IMR-90 (cell line): ENCODE data around the gene PSMD14. TPM values are rescaled to one million over a fixed set of nuclear protein-coding genes. Genes with fewer than 3 reads are reported as not detected.

ENCODE experiments used
- ATAC-seq: fragments of 200-7000 bp; cut with Tn5 transposase; 2 replicates; pipeline ENCODE4 v1.9.1; 2020; ENCODE audit warnings: low read depth, mild to moderate bottlenecking, moderate library complexity
- BruUV-seq: library from RNA; stranded (reverse); fragments of 400-500 nt; replicated peaks from 2 replicates; lab custom pipeline; 2021; lab: Mats Ljungman, UMichigan
- CTCF ChIA-PET: fragments of 300-600 bp; formaldehyde crosslinking; extraction: SDS; loops from one replicate; lab custom pipeline; 2021; ENCODE audit warnings: antibody characterized with exemption; lab: Yijun Ruan, JAX
- POLR2A ChIA-PET: fragments of 300-600 bp; sonication (Branson Sonifier 250); formaldehyde crosslinking; loops from one replicate; lab custom pipeline; 2022; ENCODE audit warnings: antibody characterized with exemption; ENCODE audit not compliant: unreplicated experiment; lab: Charles Lee
- DNase-seq: peaks from one replicate; pipeline ENCODE4 v3.0.0; 2013
- H2AFZ ChIP-seq: replicated peaks from 2 replicates; pipeline ENCODE3; 2013; ENCODE audit warnings: low read length, mild to moderate bottlenecking; ENCODE audit not compliant: poor library complexity
- H2AK5ac ChIP-seq: 2 replicates; pipeline ENCODE4 v1.6.1; 2013; ENCODE audit warnings: low read depth, low read length, inconsistent platforms
- H2AK9ac ChIP-seq: replicated peaks from 2 replicates; pipeline ENCODE3; 2013; ENCODE audit warnings: mild to moderate bottlenecking, low read depth, low read length, moderate library complexity; ENCODE audit not compliant: poor library complexity
- H2BK120ac ChIP-seq: 2 replicates; pipeline ENCODE4 v1.6.1; 2013; ENCODE audit warnings: low read depth, low read length, inconsistent platforms
- H2BK15ac ChIP-seq: 3 replicates; pipeline ENCODE4 v1.6.1; 2013; ENCODE audit warnings: low read depth, low read length, inconsistent platforms
- H2BK20ac ChIP-seq: 2 replicates; pipeline ENCODE4 v1.6.1; 2013; ENCODE audit warnings: low read depth, mild to moderate bottlenecking, inconsistent platforms, low read length, moderate library complexity
- H2BK5ac ChIP-seq: 2 replicates; pipeline ENCODE4 v1.6.1; 2013; ENCODE audit warnings: mild to moderate bottlenecking, low read depth, low read length, inconsistent platforms; ENCODE audit not compliant: poor library complexity, severe bottlenecking
- H3K14ac ChIP-seq: replicated peaks from 2 replicates; pipeline ENCODE4 v1.6.1; 2013; ENCODE audit warnings: low read depth, low read length, inconsistent platforms
- H3K18ac ChIP-seq: 2 replicates; pipeline ENCODE4 v1.6.1; 2013; ENCODE audit warnings: low read depth, low read length, control low read depth
- H3K23ac ChIP-seq: 2 replicates; pipeline ENCODE4 v1.6.1; 2013; ENCODE audit warnings: low read depth, low read length, inconsistent platforms
- H3K27ac ChIP-seq: 2 replicates; pipeline ENCODE4 v1.5.1; 2013; ENCODE audit warnings: mild to moderate bottlenecking, control low read depth, low read length; ENCODE audit not compliant: insufficient read depth
- H3K27me3 ChIP-seq: 2 replicates; pipeline ENCODE4 v1.6.1; 2013; ENCODE audit warnings: low read length; ENCODE audit not compliant: control insufficient read depth, insufficient read depth
- H3K36me3 ChIP-seq: 2 replicates; pipeline ENCODE4 v1.6.1; 2013; ENCODE audit warnings: low read length, mixed read lengths; ENCODE audit not compliant: control insufficient read depth, insufficient read depth
- H3K4ac ChIP-seq: 2 replicates; pipeline ENCODE4 v1.6.1; 2013; ENCODE audit warnings: low read depth, low read length, inconsistent platforms
- H3K4me1 ChIP-seq: 2 replicates; pipeline ENCODE4 v1.6.1; 2013; ENCODE audit warnings: low read length, mixed read lengths; ENCODE audit not compliant: control insufficient read depth, insufficient read depth
- H3K4me2 ChIP-seq: 2 replicates; pipeline ENCODE4 v1.6.1; 2013; ENCODE audit warnings: low read depth, mild to moderate bottlenecking, control low read depth, low read length, moderate library complexity
- H3K4me3 ChIP-seq: 2 replicates; pipeline ENCODE4 v1.5.1; 2013; ENCODE audit warnings: low read depth, mild to moderate bottlenecking, control low read depth, low read length, moderate library complexity; ENCODE audit not compliant: insufficient read depth
- H3K56ac ChIP-seq: 2 replicates; pipeline ENCODE4 v1.6.1; 2013; ENCODE audit warnings: low read length, inconsistent platforms; ENCODE audit not compliant: insufficient read depth; ENCODE audit errors: extremely low read depth
- H3K79me1 ChIP-seq, 2 experiments: 2 replicates each; pipeline ENCODE4 v1.6.1; 2013; ENCODE audit warnings: low read length in 2 of 2, inconsistent platforms in 1 of 2, low read depth in 1 of 2
- H3K9ac ChIP-seq: 2 replicates; pipeline ENCODE4 v1.6.1; 2013; ENCODE audit warnings: low read depth, low read length, control low read depth
- H3K9me1 ChIP-seq: 2 replicates; pipeline ENCODE4 v1.6.1; 2013; ENCODE audit warnings: low read length, inconsistent platforms; ENCODE audit not compliant: insufficient read depth
- H3K9me3 ChIP-seq: 2 replicates; pipeline ENCODE4 v1.6.1; 2013; ENCODE audit warnings: low read length; ENCODE audit not compliant: control insufficient read depth, insufficient read depth
- H4K20me1 ChIP-seq: 2 replicates; pipeline ENCODE4 v1.6.1; 2013; ENCODE audit warnings: low read length, inconsistent platforms; ENCODE audit not compliant: insufficient read depth
- H4K5ac ChIP-seq: 2 replicates; pipeline ENCODE4 v1.6.1; 2013; ENCODE audit warnings: mild to moderate bottlenecking, low read depth, low read length, control low read depth
- H4K8ac ChIP-seq, 2 experiments: 2 replicates each; pipeline ENCODE4 v1.6.1; 2013; ENCODE audit warnings: low read depth in 2 of 2, low read length in 2 of 2, control low read depth in 1 of 2, inconsistent platforms in 1 of 2
- H4K91ac ChIP-seq: 2 replicates; pipeline ENCODE4 v1.6.1; 2013; ENCODE audit warnings: low read depth, low read length, inconsistent platforms; ENCODE audit not compliant: insufficient read depth
- BHLHE40 ChIP-seq: fragments of 150-350 bp; IDR thresholded peaks from 2 replicates; pipeline ENCODE4 v1.6.1; 2016; ENCODE audit warnings: mild to moderate bottlenecking, low read depth, low read length
- CEBPB ChIP-seq: IDR thresholded peaks from 2 replicates; pipeline ENCODE4 v1.6.1; 2012; ENCODE audit warnings: low read depth, low read length, improper control_type of control experiment
- CHD1 ChIP-seq: IDR thresholded peaks from 2 replicates; pipeline ENCODE4 v1.6.1; 2012; ENCODE audit warnings: low read depth, low read length, improper control_type of control experiment
- CTCF ChIP-seq: conservative IDR thresholded peaks from 2 replicates; pipeline ENCODE4 v1.5.1; 2012; ENCODE audit warnings: mild to moderate bottlenecking, low read depth, low read length, improper control_type of control experiment
- FOS ChIP-seq: fragments of 150-350 bp; IDR thresholded peaks from 2 replicates; pipeline ENCODE4 v1.6.1; 2016; ENCODE audit warnings: low read depth, low read length
- MAFK ChIP-seq: IDR thresholded peaks from 2 replicates; pipeline ENCODE4 v1.6.1; 2012; ENCODE audit warnings: low read depth, low read length, improper control_type of control experiment
- MAZ ChIP-seq: IDR thresholded peaks from 2 replicates; pipeline ENCODE4 v1.6.1; 2012; ENCODE audit warnings: low read depth, mild to moderate bottlenecking, low read length, improper control_type of control experiment, moderate library complexity, borderline replicate concordance
- MXI1 ChIP-seq: IDR thresholded peaks from 2 replicates; pipeline ENCODE4 v1.6.1; 2012; ENCODE audit warnings: low read depth, mild to moderate bottlenecking, low read length, moderate library complexity, borderline replicate concordance
- NFE2L2 ChIP-seq: fragments of 150-350 bp; IDR thresholded peaks from 2 replicates; pipeline ENCODE4 v1.6.1; 2016; ENCODE audit warnings: low read depth, mild to moderate bottlenecking, low read length
- POLR2A ChIP-seq: IDR thresholded peaks from 2 replicates; pipeline ENCODE4 v1.6.1; 2012; ENCODE audit warnings: mild to moderate bottlenecking, low read depth, low read length
- RAD21 ChIP-seq: IDR thresholded peaks from 2 replicates; pipeline ENCODE4 v1.6.1; 2012; ENCODE audit warnings: low read length, improper control_type of control experiment
- RCOR1 ChIP-seq: IDR thresholded peaks from 2 replicates; pipeline ENCODE4 v1.6.1; 2012; ENCODE audit warnings: mild to moderate bottlenecking, low read length, improper control_type of control experiment; ENCODE audit not compliant: insufficient replicate concordance
- RFX5 ChIP-seq: IDR thresholded peaks from 2 replicates; pipeline ENCODE4 v1.8.0; 2012; ENCODE audit warnings: low read depth, mild to moderate bottlenecking, low read length, moderate library complexity
- SMC3 ChIP-seq: fragments of 150-350 bp; IDR thresholded peaks from 2 replicates; pipeline ENCODE4 v1.6.1; 2016; ENCODE audit warnings: low read depth, mild to moderate bottlenecking, antibody characterized with exemption, low read length, moderate library complexity
- USF2 ChIP-seq: fragments of 150-350 bp; IDR thresholded peaks from 2 replicates; pipeline ENCODE4 v1.6.1; 2017; ENCODE audit warnings: mild to moderate bottlenecking, antibody characterized with exemption, low read length, low read depth
- dilution Hi-C: fragments of 300-500 bp; cut with HindIII; formaldehyde crosslinking; loops from one replicate; pipeline ENCODE4 v1.14.3; 2018; ENCODE audit warnings: low sequenced_read_pairs; ENCODE audit not compliant: unreplicated experiment
- in situ Hi-C: fragments of 300-500 bp; cut with MboI; formaldehyde crosslinking; loops from 3 replicates; pipeline ENCODE4 v1.14.3; 2019; ENCODE audit warnings: low sequenced_read_pairs, inconsistent platforms, mixed read lengths
- intact Hi-C: fragments of 100-400 bp; cut with micrococcal nuclease; formaldehyde crosslinking; loops from 2 replicates; pipeline ENCODE4 v1.10.0; 2022
- polyA plus RNA-seq, 3 experiments: library from polyadenylated mRNA; depleted of rRNA; stranded (reverse); fragments of >200 nt; gene quantifications; 2 replicates each; pipeline ENCODE4 v1.2.3, GENCODE V29; 2012; ENCODE audit warnings: low replicate concordance in 1 of 3
- total RNA-seq: library from RNA; depleted of rRNA; stranded (reverse); fragments of >200 nt; gene quantifications from 2 replicates; pipeline ENCODE4 v1.2.3, GENCODE V29; 2012

Gene PSMD14
- total and polyA plus RNA-seq, 2 of the 4 experiments (the other 2 are of a cell fraction): 59.3 to 110 TPM

- Histone ChIP-seq H4K5ac (no peak overlapping the region), H2AK9ac (no peak overlapping the region), H3K27ac (no peak overlapping the region), H2AFZ (no peak overlapping the region), H2BK20ac (no peak overlapping the region), H3K79me1 (no peaks in the 10 kb centered on the region), H4K20me1 (peaks cover 5% of the 10 kb centered on the region; the same call in 1 of the 2 replicates), H3K18ac (no peak overlapping the region), H3K9ac (no peak overlapping the region), H3K36me3 (0 out of 2 replicates have a peak, but pooled peaks cover 1% of the 10 kb centered on the region), H4K91ac (no peak overlapping the region), H2BK15ac (no peak overlapping the region), H3K9me3 (peaks cover 4% of the 10 kb centered on the region), H3K23ac (no peak overlapping the region), H3K27me3 (peaks cover 27% of the 10 kb centered on the region), H2AK5ac (no peak overlapping the region), H2BK5ac (no peak overlapping the region), H3K9me1 (no peaks in the 10 kb centered on the region; the same call in 1 of the 2 replicates), H4K8ac (no peak overlapping the region), H3K4me2 (no peak overlapping the region), H3K14ac (no peak overlapping the region), H3K4ac (no peak overlapping the region), H3K4me1 (peaks cover 2% of the 10 kb centered on the region), H3K56ac (no peak overlapping the region), H3K4me3 (no peak overlapping the region), H2BK120ac (no peak overlapping the region)
- ChIA-PET POLR2A (no interaction called here), CTCF (no interaction called here)
- no TSS peak for BruUV-seq
- ATAC-seq: peak; percentile 18; the same call in 1 of the 2 replicates
- TF ChIP-seq FOS: no peak
- TF ChIP-seq USF2: no peak
- TF ChIP-seq RCOR1: no peak
- no peak for TF ChIP-seq MAFK
- no peak for TF ChIP-seq POLR2A
- TF ChIP-seq RAD21: no peak
- TF ChIP-seq BHLHE40: no peak
- TF ChIP-seq SMC3: no peak
- TF ChIP-seq MXI1: no peak
- TF ChIP-seq CHD1: no peak
- TF ChIP-seq NFE2L2: no peak
- no peak for TF ChIP-seq CEBPB
- no peak for TF ChIP-seq CTCF
- TF ChIP-seq MAZ: no peak
- no peak for TF ChIP-seq RFX5
- intact Hi-C loops (no loop called here), dilution Hi-C loops (no loop called here), in situ Hi-C loops (no loop called here)
- DNase-seq: peak; percentile 52
Observed at GRCh38 chr2:161412346-161412745, 104.1 kb downstream of the PSMD14 start.
